GM23248 (cell line): ENCODE data around the gene PANX1.

ENCODE experiments used
- EZH2 ChIP-seq: fragments of 200-600 bp; sonication (generic); IDR thresholded peaks from 2 replicates; pipeline ENCODE4 v1.6.1; 2018; ENCODE audit warnings: antibody characterized with exemption, mild to moderate bottlenecking; ENCODE audit not compliant: insufficient read depth, poor library complexity, severe bottlenecking
- EZH2phosphoT487 ChIP-seq: fragments of 200-600 bp; sonication (generic); IDR thresholded peaks from 2 replicates; pipeline ENCODE4 v1.6.1; 2018; ENCODE audit warnings: antibody characterized with exemption, moderate library complexity, mild to moderate bottlenecking, low read depth; ENCODE audit not compliant: insufficient read depth

DNA sequence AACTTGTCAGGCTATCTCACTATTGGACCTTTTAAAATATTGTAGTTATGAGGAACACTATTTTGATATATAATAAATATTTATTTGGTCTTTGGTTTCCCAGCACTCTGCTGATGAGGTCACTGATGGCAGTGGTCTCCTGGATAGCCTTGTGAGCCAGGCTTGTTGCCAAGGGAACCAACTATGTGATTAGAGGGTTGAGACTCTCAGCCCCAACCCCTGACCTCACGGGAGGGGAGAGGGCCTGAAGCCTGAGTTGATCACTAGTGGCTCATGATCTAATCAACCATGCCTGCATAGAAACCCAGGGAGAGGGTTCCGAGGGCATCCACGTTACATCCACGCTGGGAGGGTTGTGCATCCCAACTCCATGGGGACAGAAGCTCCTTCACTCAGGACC is 10.8 kb downstream of the PANX1 start:
- TF ChIP-seq EZH2phosphoT487: no peak
- TF ChIP-seq EZH2: no peak
